Panc1 (cell line): ENCODE measurements around the gene HPN. TPM values are rescaled to one million over a fixed set of nuclear protein-coding genes. Genes with fewer than 3 reads are reported as not detected.
A peak's percentile ranks its signal among the peaks of the same experiment; 100 is the strongest.

Experiments
- ATAC-seq: fragments of 200-7000 bp; cut with Tn5 transposase; 2 replicates; pipeline ENCODE4 v1.9.1; 2020; ENCODE audit warnings: mild to moderate bottlenecking, moderate library complexity
- BruUV-seq: library from RNA; stranded (reverse); fragments of 400-500 nt; replicated peaks from 2 replicates; lab custom pipeline; 2021; lab: Mats Ljungman, UMichigan
- CTCF ChIA-PET: fragments of 300-600 bp; sonication (Branson Sonifier 250); formaldehyde crosslinking; loops from one replicate; lab custom pipeline; 2022; ENCODE audit warnings: antibody characterized with exemption; lab: Charles Lee
- POLR2A ChIA-PET: fragments of 300-600 bp; sonication (Branson Sonifier 250); formaldehyde crosslinking; loops from one replicate; lab custom pipeline; 2022; ENCODE audit warnings: antibody characterized with exemption; lab: Charles Lee
- DNase-seq: peaks from one replicate; pipeline ENCODE4 v3.0.0-alpha.2; 2010; ENCODE audit warnings: low read depth, low spot score
- H3K27ac ChIP-seq: 2 replicates; pipeline ENCODE4 v1.5.1; 2011; ENCODE audit warnings: mild to moderate bottlenecking, low read length, inconsistent platforms
- H3K27me3 ChIP-seq: fragments of 200-500 bp; sonication (Bioruptor generic); 2 replicates; pipeline ENCODE4 v1.6.0; 2014; ENCODE audit warnings: low read length, inconsistent platforms; ENCODE audit not compliant: control insufficient read depth, insufficient read depth
- H3K36me3 ChIP-seq: fragments of 200-500 bp; sonication (Bioruptor generic); 2 replicates; pipeline ENCODE4 v1.5.1; 2014; ENCODE audit warnings: inconsistent platforms, mild to moderate bottlenecking, low read length, moderate library complexity; ENCODE audit not compliant: control insufficient read depth, insufficient read depth
- H3K4me1 ChIP-seq: 2 replicates; pipeline ENCODE4 v1.5.1; 2011; ENCODE audit warnings: inconsistent platforms, mild to moderate bottlenecking, low read length, moderate library complexity; ENCODE audit not compliant: control insufficient read depth, insufficient read depth
- H3K4me3 ChIP-seq, 2 experiments: 2 replicates each; pipeline ENCODE4 v1.5.1; 2011 to 2012; ENCODE audit warnings: low read depth in 2 of 2, low read length in 2 of 2, mild to moderate bottlenecking in 2 of 2, inconsistent platforms in 1 of 2, moderate library complexity in 1 of 2
- H3K9me3 ChIP-seq: fragments of 200-500 bp; sonication (Bioruptor generic); 2 replicates; pipeline ENCODE4 v1.5.1; 2014; ENCODE audit warnings: low read depth, mild to moderate bottlenecking, inconsistent platforms, low read length, moderate library complexity; ENCODE audit not compliant: control insufficient read depth, insufficient read depth
- POLR2AphosphoS5 ChIP-seq: IDR thresholded peaks from 2 replicates; pipeline ENCODE4 v1.6.1; 2012; ENCODE audit warnings: mild to moderate bottlenecking, low read depth, low read length, moderate library complexity
- REST ChIP-seq, 2 experiments: IDR thresholded peaks; 2 replicates each; pipeline ENCODE4 v1.6.1; 2011 to 2012; ENCODE audit warnings: low read depth in 2 of 2, control low read depth in 1 of 2, low read length in 1 of 2, mild to moderate bottlenecking in 1 of 2, moderate library complexity in 1 of 2; ENCODE audit not compliant: insufficient read depth in 1 of 2
- SIN3A ChIP-seq: IDR thresholded peaks from 2 replicates; pipeline ENCODE4 v1.6.1; 2012; ENCODE audit warnings: low read depth, mild to moderate bottlenecking, low read length, moderate library complexity, borderline replicate concordance; ENCODE audit not compliant: insufficient read depth
- TCF7L2 ChIP-seq: IDR thresholded peaks from 2 replicates; pipeline ENCODE4 v1.6.1; 2011; ENCODE audit warnings: mild to moderate bottlenecking, low read depth, low read length, inconsistent platforms
- in situ Hi-C: cut with HindIII; loops from 2 replicates; pipeline ENCODE4 v1.10.0; 2016; ENCODE audit warnings: low sequenced_read_pairs, low pct_unique_long_range_greater_than_20kb
- intact Hi-C: fragments of 100-400 bp; cut with micrococcal nuclease; formaldehyde crosslinking; loops from one replicate; pipeline ENCODE4 v1.10.0; 2022; ENCODE audit not compliant: unreplicated experiment
- total RNA-seq: library from RNA; stranded (reverse); gene quantifications from one replicate; pipeline ENCODE4 v1.2.1, GENCODE V29; 2021; ENCODE audit not compliant: unreplicated experiment
- TF ChIP-seq, protein P1 (sequence below): fragments of 450-650 bp; IDR thresholded peaks from 2 replicates; pipeline ENCODE4 v1.5.1; 2017; ENCODE audit warnings: mild to moderate bottlenecking

Gene HPN
- total RNA-seq, 1 experiment from 2014 or later = 0.08 TPM

DNA sequence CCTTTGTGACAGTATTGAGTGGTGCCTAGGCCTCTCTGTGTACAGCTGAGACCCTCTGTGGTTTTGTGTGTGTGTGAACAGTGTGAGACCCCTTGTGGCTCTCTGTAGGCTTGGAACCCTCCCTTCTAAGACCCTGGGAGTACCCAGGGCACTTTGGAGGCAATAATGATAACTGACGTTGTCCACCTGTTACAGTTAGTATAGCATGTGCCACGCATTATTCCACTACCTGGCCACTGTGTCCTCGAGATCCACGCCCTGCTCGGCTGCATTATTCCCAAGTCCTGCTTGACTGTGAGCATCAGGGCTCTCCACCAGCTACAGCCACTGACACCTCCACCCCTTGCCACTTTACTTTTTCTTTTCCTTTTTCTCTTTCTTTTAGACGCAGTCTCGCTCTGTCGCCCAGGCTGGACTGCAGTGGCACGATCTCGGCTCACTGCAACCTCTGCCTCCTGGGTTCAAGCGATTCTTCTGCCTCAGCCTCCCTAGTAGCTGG lies 39.4 kb upstream of the HPN start:
- Histone ChIP-seq H3K27ac (no peak overlapping the region), H3K27me3 (no peaks in the 10 kb centered on the region), H3K36me3 (no peaks in the 10 kb centered on the region), H3K4me1 (peaks cover 18% of the 10 kb centered on the region), H3K4me3 (peak overlapping the region in 1 of 2 experiments; percentile 87; a peak in 1 of 4 replicates), H3K9me3 (no peaks in the 10 kb centered on the region)
- ATAC-seq (no peak), DNase-seq (no peak)
- in situ Hi-C loops = no loop called here
- ChIA-PET CTCF (no interaction called here), POLR2A (no interaction called here)
- no TSS peak for BruUV-seq
- TF ChIP-seq, protein P1, sequence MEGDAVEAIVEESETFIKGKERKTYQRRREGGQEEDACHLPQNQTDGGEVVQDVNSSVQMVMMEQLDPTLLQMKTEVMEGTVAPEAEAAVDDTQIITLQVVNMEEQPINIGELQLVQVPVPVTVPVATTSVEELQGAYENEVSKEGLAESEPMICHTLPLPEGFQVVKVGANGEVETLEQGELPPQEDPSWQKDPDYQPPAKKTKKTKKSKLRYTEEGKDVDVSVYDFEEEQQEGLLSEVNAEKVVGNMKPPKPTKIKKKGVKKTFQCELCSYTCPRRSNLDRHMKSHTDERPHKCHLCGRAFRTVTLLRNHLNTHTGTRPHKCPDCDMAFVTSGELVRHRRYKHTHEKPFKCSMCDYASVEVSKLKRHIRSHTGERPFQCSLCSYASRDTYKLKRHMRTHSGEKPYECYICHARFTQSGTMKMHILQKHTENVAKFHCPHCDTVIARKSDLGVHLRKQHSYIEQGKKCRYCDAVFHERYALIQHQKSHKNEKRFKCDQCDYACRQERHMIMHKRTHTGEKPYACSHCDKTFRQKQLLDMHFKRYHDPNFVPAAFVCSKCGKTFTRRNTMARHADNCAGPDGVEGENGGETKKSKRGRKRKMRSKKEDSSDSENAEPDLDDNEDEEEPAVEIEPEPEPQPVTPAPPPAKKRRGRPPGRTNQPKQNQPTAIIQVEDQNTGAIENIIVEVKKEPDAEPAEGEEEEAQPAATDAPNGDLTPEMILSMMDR = no peak
- no peak for TF ChIP-seq REST (IDR thresholded peaks at IDR 0.05; ENCODE audit: insufficient read depth in 1 of 2, low read depth in 2 of 2, low read length in 1 of 2)
- no peak for TF ChIP-seq TCF7L2
- no peak for TF ChIP-seq SIN3A
- no peak for TF ChIP-seq POLR2AphosphoS5
- intact Hi-C loops = no loop called here

- POLR2A ChIA-PET = no interaction called here
- ATAC-seq (no peak), DNase-seq (no peak)
- Histone ChIP-seq H3K9me3 (no peaks in the 10 kb centered on the region), H3K36me3 (no peaks in the 10 kb centered on the region), H3K4me1 (peaks cover 8% of the 10 kb centered on the region), H3K27ac (no peak overlapping the region), H3K4me3 (no peak overlapping the region), H3K27me3 (no peaks in the 10 kb centered on the region)
- in situ Hi-C loops = no loop called here
- CTCF ChIA-PET = no interaction called here
- BruUV-seq = no TSS peak
- no peak for TF ChIP-seq POLR2AphosphoS5
- TF ChIP-seq, protein P1 = no peak
- no peak for TF ChIP-seq REST (IDR thresholded peaks at IDR 0.05; ENCODE audit: insufficient read depth in 1 of 2, low read depth in 2 of 2, low read length in 1 of 2)
- no peak for TF ChIP-seq SIN3A
- TF ChIP-seq TCF7L2 = no peak
- intact Hi-C loops = no loop called here
Measured at GRCh38 chr19:35004517-35005255, 36.8 kb upstream of the HPN start.
